Measurements from ENCODE around the gene RAB3B. TPM values are rescaled to one million over a fixed set of nuclear protein-coding genes. Genes with fewer than 3 reads are reported as not detected.
A peak's percentile ranks its signal among the peaks of the same experiment; 100 is the strongest.
"Not testable (repeated sequence)": the region's sequence is repeated elsewhere in the genome, so short reads cannot be mapped to it uniquely, and the experiment has no call there.

Gene RAB3B
- total and polyA plus RNA-seq, 2 donors (not counting 1 experiment from before 2014, with no cell fraction given) = 36.5 to 51.6 TPM

DNA sequence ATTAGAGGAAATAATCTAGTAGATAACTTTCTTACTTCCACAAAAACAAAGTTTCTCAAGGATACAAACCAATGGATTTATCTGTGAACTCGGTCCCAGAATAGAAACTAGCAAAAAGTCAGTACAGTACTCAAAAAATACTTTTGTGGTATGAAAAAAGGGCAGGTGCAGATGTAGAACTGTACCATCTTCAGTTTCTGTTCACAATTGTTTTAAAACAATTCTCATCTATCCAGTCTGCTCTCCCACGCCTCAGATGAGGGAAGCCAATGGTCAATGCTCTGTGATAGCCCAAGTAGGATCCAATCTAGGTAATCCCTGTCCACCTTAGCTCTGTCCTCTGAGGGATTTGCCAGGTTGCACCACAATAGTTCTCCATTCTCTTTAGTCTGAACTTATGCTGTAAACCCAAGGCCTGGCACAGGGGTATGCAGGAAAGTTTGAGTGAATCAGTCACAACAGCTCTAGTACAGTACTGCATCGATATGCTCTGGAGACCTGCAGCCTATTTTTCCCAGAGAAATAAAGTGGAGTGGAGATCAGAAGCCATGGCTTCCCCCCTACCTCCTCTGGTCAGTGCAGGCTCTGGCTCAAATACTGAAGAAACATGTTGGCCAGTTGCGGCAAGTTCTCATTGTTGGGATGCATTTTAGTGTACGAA, 41.8 kb upstream of the RAB3B start:
- peak overlapping the region; percentile 97 for H3K9ac ChIP-seq (ENCODE audit: insufficient read depth, low read length)
- no peak overlapping the region for H2AFZ ChIP-seq (ENCODE audit: low read length)
- no peaks in the 10 kb centered on the region for H3K27me3 ChIP-seq (ENCODE audit: control insufficient read depth, insufficient read depth, low read length)
- DNase-seq (ENCODE audit: low read depth in 2 of 2) = no peak
- H3K27ac ChIP-seq (ENCODE audit: insufficient read depth, low read length) = peak overlapping the region; percentile 96
- H4K20me1 ChIP-seq (ENCODE audit: control insufficient read depth, extremely low read depth, insufficient read depth, low read length) = no peaks in the 10 kb centered on the region
- peak overlapping the region; percentile 93 for H3K4me2 ChIP-seq (ENCODE audit: extremely low read depth, insufficient read depth, low read length)
- no peaks in the 10 kb centered on the region for H3K36me3 ChIP-seq (ENCODE audit: control insufficient read depth, insufficient read depth, low read length)
- TF ChIP-seq EZH2 (IDR thresholded peaks at IDR 0.05; ENCODE audit: low read length, missing control alignments) (no peak), CTCF (conservative IDR thresholded peaks at IDR 0.05 in 1 of 2, IDR thresholded peaks at IDR 0.05 in 1 of 2; ENCODE audit: low read depth in 1 of 2, low read length in 2 of 2) (no peak)
- H3K9me3 ChIP-seq (ENCODE audit: control insufficient read depth, insufficient read depth, low read depth, low read length) = no peaks in the 10 kb centered on the region
- H3K4me1 ChIP-seq (ENCODE audit: control insufficient read depth, extremely low read depth, insufficient read depth, low read length) = peaks cover 7% of the 10 kb centered on the region
- H3K79me2 ChIP-seq (ENCODE audit: control insufficient read depth, insufficient read depth, low read length) = peaks cover 25% of the 10 kb centered on the region
- peak overlapping the region; percentile 59 to 90 (median 82) for H3K4me3 ChIP-seq (replicated peaks in 1 of 4; ENCODE audit: control extremely low read depth in 1 of 4, insufficient read depth in 1 of 4, low read depth in 3 of 4, low read length in 4 of 4)

DNA sequence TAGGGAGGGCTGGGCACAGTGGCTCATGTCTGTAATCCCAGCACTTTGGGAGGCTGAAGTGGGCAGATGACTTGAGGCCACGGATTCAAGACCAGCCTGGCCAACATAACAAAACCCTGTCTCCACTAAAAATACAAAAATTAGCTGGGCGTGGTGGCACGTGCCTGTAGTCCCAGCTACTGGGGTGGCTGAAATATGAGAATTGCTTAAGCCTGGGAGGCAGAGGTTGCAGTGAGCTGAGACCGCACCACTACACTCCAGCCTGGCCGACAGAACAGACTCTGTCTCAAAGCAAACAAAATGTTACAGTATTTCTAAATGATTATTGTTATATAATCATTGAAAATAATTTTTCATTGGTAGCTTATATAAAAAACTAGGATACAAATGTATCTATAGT, 38.3 kb upstream of the RAB3B start:
- H3K4me3 ChIP-seq (replicated peaks in 1 of 4; ENCODE audit: control extremely low read depth in 1 of 4, insufficient read depth in 1 of 4, low read depth in 3 of 4, low read length in 4 of 4); DNase-seq (ENCODE audit: low read depth in 2 of 2); H3K27me3 ChIP-seq (ENCODE audit: control insufficient read depth, insufficient read depth, low read length); H3K9ac ChIP-seq (ENCODE audit: insufficient read depth, low read length); H3K4me2 ChIP-seq (ENCODE audit: extremely low read depth, insufficient read depth, low read length); H2AFZ ChIP-seq (ENCODE audit: low read length); H3K9me3 ChIP-seq (ENCODE audit: control insufficient read depth, insufficient read depth, low read depth, low read length); H4K20me1 ChIP-seq (ENCODE audit: control insufficient read depth, extremely low read depth, insufficient read depth, low read length); H3K4me1 ChIP-seq (ENCODE audit: control insufficient read depth, extremely low read depth, insufficient read depth, low read length); H3K27ac ChIP-seq (ENCODE audit: insufficient read depth, low read length); H3K36me3 ChIP-seq (ENCODE audit: control insufficient read depth, insufficient read depth, low read length): not testable (repeated sequence)
- peaks cover 25% of the 10 kb centered on the region for H3K79me2 ChIP-seq (ENCODE audit: control insufficient read depth, insufficient read depth, low read length)

GRCh38 chr1:52028328-52028727, 37.8 kb upstream of the RAB3B start:
- Histone ChIP-seq H4K20me1 (ENCODE audit: control insufficient read depth, extremely low read depth, insufficient read depth, low read length) (no peaks in the 10 kb centered on the region), H3K9me3 (ENCODE audit: control insufficient read depth, insufficient read depth, low read depth, low read length) (no peaks in the 10 kb centered on the region), H3K4me2 (ENCODE audit: extremely low read depth, insufficient read depth, low read length) (no peak overlapping the region), H3K27me3 (ENCODE audit: control insufficient read depth, insufficient read depth, low read length) (no peaks in the 10 kb centered on the region), H3K9ac (ENCODE audit: insufficient read depth, low read length) (no peak overlapping the region), H3K36me3 (ENCODE audit: control insufficient read depth, insufficient read depth, low read length) (peaks cover 5% of the 10 kb centered on the region), H3K79me2 (ENCODE audit: control insufficient read depth, insufficient read depth, low read length) (peaks cover 24% of the 10 kb centered on the region), H3K27ac (ENCODE audit: insufficient read depth, low read length) (no peak overlapping the region), H2AFZ (ENCODE audit: low read length) (no peak overlapping the region), H3K4me1 (ENCODE audit: control insufficient read depth, extremely low read depth, insufficient read depth, low read length) (peaks cover 6% of the 10 kb centered on the region), H3K4me3 (replicated peaks in 1 of 4; ENCODE audit: control extremely low read depth in 1 of 4, insufficient read depth in 1 of 4, low read depth in 3 of 4, low read length in 4 of 4) (no peak overlapping the region)
- no peak for TF ChIP-seq CTCF (conservative IDR thresholded peaks at IDR 0.05 in 1 of 2, IDR thresholded peaks at IDR 0.05 in 1 of 2; ENCODE audit: low read depth in 1 of 2, low read length in 2 of 2)
- TF ChIP-seq EZH2 (IDR thresholded peaks at IDR 0.05; ENCODE audit: low read length, missing control alignments) = no peak
- DNase-seq (ENCODE audit: low read depth in 2 of 2) = no peak
